Tibial nerve (tissue), 4 donors: ENCODE data around the gene MAP3K21. TPM values are rescaled to one million over a fixed set of nuclear protein-coding genes. Genes with fewer than 3 reads are reported as not detected.

ENCODE experiments used
- DNase-seq, 2 donors: peaks; one replicate each; pipeline ENCODE4 v3.0.0-alpha.2; 2019; ENCODE audit warnings: low spot score in 2 of 2
- H3K27ac ChIP-seq, 4 donors: fragments of 200-600 bp; sonication (generic) in 3 of 4; one replicate each; pipeline ENCODE4 v1.5.1; 2017 to 2019; ENCODE audit warnings: mild to moderate bottlenecking in 1 of 4
- H3K27me3 ChIP-seq, 2 donors: fragments of 200-600 bp; sonication (generic) in 1 of 2; one replicate each; pipeline versions ENCODE4 v1.5.1 to v1.6.0; 2017 to 2019
- H3K36me3 ChIP-seq, 3 donors: fragments of 200-600 bp; sonication (generic); one replicate each; pipeline ENCODE4 v1.5.1; 2018 to 2019
- H3K4me1 ChIP-seq, 4 donors: fragments of 200-600 bp; sonication (generic) in 3 of 4; one replicate each; pipeline ENCODE4 v1.5.1; 2017 to 2019
- H3K4me3 ChIP-seq, 4 donors: fragments of 200-600 bp; sonication (generic) in 3 of 4; one replicate each; pipeline ENCODE4 v1.5.1; 2017 to 2019; ENCODE audit warnings: mild to moderate bottlenecking in 1 of 4, moderate library complexity in 1 of 4
- H3K9me3 ChIP-seq, 4 donors: fragments of 200-600 bp; sonication (generic) in 3 of 4; one replicate each; pipeline ENCODE4 v1.5.1; 2017 to 2019
- EP300 ChIP-seq, 2 donors: sonication (generic); formaldehyde crosslinking; IDR thresholded peaks; one replicate each; pipeline ENCODE4 v1.6.1; 2017; ENCODE audit warnings: antibody characterized with exemption in 2 of 2, mild to moderate bottlenecking in 1 of 2
- POLR2A ChIP-seq, 2 donors: fragments of 450-650 bp; IDR thresholded peaks; one replicate each; pipeline ENCODE4 v1.6.1; 2017; ENCODE audit warnings: antibody characterized with exemption in 2 of 2, mild to moderate bottlenecking in 2 of 2, moderate library complexity in 2 of 2
- WGBS, 2 donors: methylation state at CpG; one replicate each; pipeline ENCODE4 v1.1.5; 2018; 5-methylcytosine and 5-hydroxymethylcytosine counted together
- total RNA-seq, 4 donors: library from RNA; depleted of rRNA; stranded (reverse); fragments of >200 nt; gene quantifications; one replicate each; pipeline ENCODE4 v1.1.0, GENCODE V29; 2016
- TF ChIP-seq, protein P1 (sequence below), 5 experiments: fragments of 200-600 bp in 3 of 5; fragments of 450-650 bp in 2 of 5; sonication (generic) in 3 of 5; IDR thresholded peaks; one replicate each; pipeline ENCODE4 v1.5.1; 2016 to 2019; ENCODE audit warnings: antibody characterized with exemption in 5 of 5, mild to moderate bottlenecking in 3 of 5, moderate library complexity in 2 of 5

Gene MAP3K21
- total RNA-seq, 4 donors from 2014 or later, result 1.1 to 3.3 (median 1.8) TPM

DNA sequence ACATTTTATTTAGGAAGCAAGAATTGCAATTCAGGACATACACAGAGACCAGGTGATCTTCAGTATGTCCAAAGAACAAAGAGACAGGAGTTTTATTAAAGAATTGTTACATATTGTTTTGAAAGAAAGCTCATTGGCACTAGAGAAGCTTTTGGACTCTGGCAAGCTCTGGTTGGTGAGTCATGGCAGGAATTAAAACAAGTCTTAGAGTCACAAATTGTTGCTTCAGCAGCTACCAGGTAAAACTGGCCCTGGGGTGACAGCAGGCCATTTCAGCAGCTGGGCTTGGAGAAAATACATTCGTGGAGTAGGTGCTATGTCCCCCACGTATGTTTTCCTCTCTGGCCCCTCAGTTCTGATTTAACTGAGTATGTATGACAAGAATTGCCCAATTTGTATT lies 58.8 kb downstream of the MAP3K21 start:
- Histone ChIP-seq H3K4me3 (no peak overlapping the region), H3K27ac (no peak overlapping the region), H3K27me3 (no peaks in the 10 kb centered on the region), H3K4me1 (no peaks in the 10 kb centered on the region), H3K36me3 (peaks cover 0 to 10% (median 0%) of the 10 kb centered on the region in 3 donors), H3K9me3 (peaks cover 0 to 7% (median 0%) of the 10 kb centered on the region in 4 donors)
- TF ChIP-seq POLR2A (IDR thresholded peaks at IDR 0.05) (no peak), EP300 (IDR thresholded peaks at IDR 0.05) (no peak)
- TF ChIP-seq, protein P1, sequence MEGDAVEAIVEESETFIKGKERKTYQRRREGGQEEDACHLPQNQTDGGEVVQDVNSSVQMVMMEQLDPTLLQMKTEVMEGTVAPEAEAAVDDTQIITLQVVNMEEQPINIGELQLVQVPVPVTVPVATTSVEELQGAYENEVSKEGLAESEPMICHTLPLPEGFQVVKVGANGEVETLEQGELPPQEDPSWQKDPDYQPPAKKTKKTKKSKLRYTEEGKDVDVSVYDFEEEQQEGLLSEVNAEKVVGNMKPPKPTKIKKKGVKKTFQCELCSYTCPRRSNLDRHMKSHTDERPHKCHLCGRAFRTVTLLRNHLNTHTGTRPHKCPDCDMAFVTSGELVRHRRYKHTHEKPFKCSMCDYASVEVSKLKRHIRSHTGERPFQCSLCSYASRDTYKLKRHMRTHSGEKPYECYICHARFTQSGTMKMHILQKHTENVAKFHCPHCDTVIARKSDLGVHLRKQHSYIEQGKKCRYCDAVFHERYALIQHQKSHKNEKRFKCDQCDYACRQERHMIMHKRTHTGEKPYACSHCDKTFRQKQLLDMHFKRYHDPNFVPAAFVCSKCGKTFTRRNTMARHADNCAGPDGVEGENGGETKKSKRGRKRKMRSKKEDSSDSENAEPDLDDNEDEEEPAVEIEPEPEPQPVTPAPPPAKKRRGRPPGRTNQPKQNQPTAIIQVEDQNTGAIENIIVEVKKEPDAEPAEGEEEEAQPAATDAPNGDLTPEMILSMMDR (IDR thresholded peaks at IDR 0.05), result no peak
- 63 to 83% methylated on average over 2 of the region's 2 CpGs for WGBS, 2 donors
- DNase-seq, result no peak

DNA sequence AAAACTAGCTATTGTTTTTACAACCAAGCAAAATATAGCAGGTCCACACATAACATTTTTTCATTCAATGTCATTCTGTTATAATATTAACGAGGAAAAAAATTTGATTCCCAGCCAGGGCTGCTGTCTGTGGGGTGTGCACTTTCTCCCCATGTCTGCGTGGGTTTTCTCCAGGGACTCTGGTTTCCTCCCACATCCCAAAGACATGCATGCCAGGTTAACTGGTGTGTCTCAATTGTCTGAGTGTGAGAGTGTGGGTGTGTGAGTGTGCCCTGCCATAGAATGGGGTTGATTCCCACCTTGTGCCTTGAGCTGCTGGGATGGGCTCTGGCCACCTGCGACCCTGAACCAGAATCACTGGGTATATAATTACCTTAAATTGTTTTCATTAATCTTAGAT lies 60.1 kb downstream of the MAP3K21 start:
- peaks cover 0 to 7% (median 0%) of the 10 kb centered on the region in 4 donors for H3K9me3 ChIP-seq
- H3K4me3 ChIP-seq, result no peak overlapping the region
- 56 to 70% methylated on average over 3 of the region's 3 CpGs for WGBS, 2 donors
- H3K36me3 ChIP-seq, result peaks cover 0 to 4% (median 0%) of the 10 kb centered on the region in 3 donors
- no peaks in the 10 kb centered on the region for H3K27me3 ChIP-seq
- no peak for TF ChIP-seq POLR2A (IDR thresholded peaks at IDR 0.05)
- TF ChIP-seq, protein P1 (IDR thresholded peaks at IDR 0.05), result no peak
- no peak for TF ChIP-seq EP300 (IDR thresholded peaks at IDR 0.05)
- H3K27ac ChIP-seq, result no peak overlapping the region
- no peak for DNase-seq
- H3K4me1 ChIP-seq, result no peaks in the 10 kb centered on the region

DNA sequence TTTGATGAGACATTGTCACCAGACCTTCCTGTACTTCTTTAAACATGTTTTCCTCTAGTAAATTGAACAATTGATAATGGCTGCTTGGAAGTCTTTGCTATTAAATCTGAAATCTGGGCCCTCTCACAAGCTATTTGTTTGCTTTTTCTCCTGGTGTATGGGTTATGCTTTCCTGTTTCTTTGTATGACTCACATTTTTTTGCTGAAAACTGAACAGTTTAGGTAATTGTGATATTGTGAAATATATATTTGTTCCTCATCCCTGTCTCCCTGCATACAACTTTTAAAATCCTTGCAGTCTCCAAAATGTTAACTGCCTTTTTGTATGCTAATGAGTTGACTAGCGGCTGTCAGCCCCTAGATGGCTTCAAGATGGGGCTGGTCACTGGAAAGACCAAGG lies 61.6 kb downstream of the MAP3K21 start:
- no peak for TF ChIP-seq EP300 (IDR thresholded peaks at IDR 0.05)
- TF ChIP-seq, protein P1 (IDR thresholded peaks at IDR 0.05), result no peak
- no peak for TF ChIP-seq POLR2A (IDR thresholded peaks at IDR 0.05)
- 72 to 74% methylated on average over 1 of the region's 1 CpG for WGBS, 2 donors
- no peak overlapping the region for H3K27ac ChIP-seq
- DNase-seq, result no peak
- no peaks in the 10 kb centered on the region for H3K4me1 ChIP-seq
- H3K27me3 ChIP-seq, result no peaks in the 10 kb centered on the region
- H3K9me3 ChIP-seq, result no peaks in the 10 kb centered on the region
- H3K36me3 ChIP-seq, result no peaks in the 10 kb centered on the region
- no peak overlapping the region for H3K4me3 ChIP-seq

DNA sequence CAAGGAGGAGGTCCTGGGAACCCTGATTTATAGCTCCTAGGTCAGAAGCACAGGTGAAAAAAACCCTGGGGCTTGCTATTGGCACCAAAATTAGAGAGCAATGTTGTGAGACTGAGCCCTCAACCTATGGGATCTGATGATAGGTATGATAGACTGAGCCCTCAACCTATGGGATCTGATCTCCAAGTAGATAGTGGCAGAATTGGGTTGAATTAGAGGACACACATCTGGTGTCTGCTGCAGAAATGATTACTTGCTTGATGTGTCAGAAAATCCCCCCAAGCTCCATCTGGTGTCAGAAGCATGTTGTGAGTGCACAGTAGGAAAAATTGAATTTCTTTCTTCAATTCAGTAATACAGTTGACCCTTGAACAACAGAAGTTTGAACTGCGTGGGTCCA lies 62.4 kb downstream of the MAP3K21 start:
- Histone ChIP-seq H3K36me3 (no peaks in the 10 kb centered on the region), H3K9me3 (no peaks in the 10 kb centered on the region), H3K4me3 (no peak overlapping the region), H3K4me1 (no peaks in the 10 kb centered on the region), H3K27ac (no peak overlapping the region), H3K27me3 (no peaks in the 10 kb centered on the region)
- no peak for DNase-seq
- WGBS, 2 donors, result 78 to 89% methylated on average over 1 of the region's 1 CpG
- TF ChIP-seq EP300 (IDR thresholded peaks at IDR 0.05), result no peak
- no peak for TF ChIP-seq POLR2A (IDR thresholded peaks at IDR 0.05)
- TF ChIP-seq, protein P1 (IDR thresholded peaks at IDR 0.05), result no peak

DNA sequence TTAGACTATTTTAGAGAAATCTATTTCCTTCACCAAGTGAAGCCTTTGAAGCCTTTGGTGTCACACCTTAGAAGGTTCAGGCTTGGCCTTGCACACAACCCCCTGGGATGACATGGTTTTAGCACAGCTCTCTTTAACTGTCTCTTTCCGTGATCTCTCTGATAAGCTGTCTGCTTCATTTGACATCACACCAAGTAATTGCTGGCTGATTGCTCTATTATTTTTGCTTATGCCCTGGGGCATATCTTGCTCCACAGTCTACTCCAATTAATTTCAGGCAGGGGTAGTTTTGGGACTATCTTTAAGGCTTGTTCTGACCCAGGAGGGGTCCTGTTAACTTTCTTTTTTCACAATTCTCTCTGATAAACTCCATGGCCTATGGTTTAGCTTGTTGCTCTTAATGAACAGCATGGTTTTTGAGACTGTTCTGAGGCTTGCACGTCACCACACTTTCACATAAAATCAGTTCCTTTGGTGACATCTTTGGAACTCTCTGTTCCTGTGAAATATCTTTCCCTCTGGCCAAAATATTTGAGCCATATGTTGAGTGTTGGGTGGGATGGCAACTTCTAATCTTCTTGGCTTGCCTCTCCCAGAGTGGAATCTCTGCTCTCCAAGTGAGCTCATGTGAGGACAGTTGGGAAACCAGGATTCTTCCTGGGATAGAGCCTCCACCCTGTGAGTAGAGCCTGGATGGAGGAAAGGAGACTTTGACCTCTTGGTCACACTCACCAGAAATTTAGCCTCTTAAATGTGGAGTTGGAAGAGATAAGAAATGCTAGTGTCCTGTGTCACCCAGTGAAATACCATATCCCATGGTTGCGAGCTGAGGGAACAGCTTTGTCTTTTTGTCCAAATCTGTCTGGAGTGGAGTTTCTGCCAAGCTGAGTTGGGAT lies 63.6 kb downstream of the MAP3K21 start:
- no peak for DNase-seq
- no peaks in the 10 kb centered on the region for H3K9me3 ChIP-seq
- 80 to 89% methylated on average over 3 of the region's 3 CpGs for WGBS, 2 donors
- no peaks in the 10 kb centered on the region for H3K4me1 ChIP-seq
- no peak overlapping the region for H3K4me3 ChIP-seq
- TF ChIP-seq POLR2A (IDR thresholded peaks at IDR 0.05) (no peak), EP300 (IDR thresholded peaks at IDR 0.05) (no peak)
- TF ChIP-seq, protein P1 (IDR thresholded peaks at IDR 0.05), result no peak
- no peaks in the 10 kb centered on the region for H3K36me3 ChIP-seq
- no peaks in the 10 kb centered on the region for H3K27me3 ChIP-seq
- H3K27ac ChIP-seq, result no peak overlapping the region
